GM21825 (cell line): ENCODE measurements around the gene RAPH1.

Experiments used
- ATAC-seq: cut with Tn5 transposase; IDR thresholded peaks from one replicate; pipeline ENCODE4 v1.9.1; 2021; ENCODE audit warnings: mild to moderate bottlenecking, moderate library complexity; ENCODE audit not compliant: unreplicated experiment

RAPH1 gene

GRCh38 chr2:203366639-203367466, 168.2 kb downstream of the RAPH1 start:
- no peak for ATAC-seq

GRCh38 chr2:203361922-203362321, 173.2 kb downstream of the RAPH1 start:
- no peak for ATAC-seq

GRCh38 chr2:203361495-203361894, 173.6 kb downstream of the RAPH1 start:
- no peak for ATAC-seq

- peak; percentile 71 for ATAC-seq
Measured at GRCh38 chr2:203360833-203361430, 174.2 kb downstream of the RAPH1 start.

- ATAC-seq: no peak
Measured at GRCh38 chr2:203359450-203359849, 175.7 kb downstream of the RAPH1 start.

GRCh38 chr2:203354966-203355365, 180.1 kb downstream of the RAPH1 start:
- ATAC-seq: no peak

- no peak for ATAC-seq
Measured at GRCh38 chr2:203352604-203353255, 182.4 kb downstream of the RAPH1 start.

- ATAC-seq: no peak
Measured at GRCh38 chr2:203347375-203347774, 187.7 kb downstream of the RAPH1 start.

- no peak for ATAC-seq
Measured at GRCh38 chr2:203346612-203347011, 188.5 kb downstream of the RAPH1 start.

GRCh38 chr2:203344667-203345066, 190.4 kb downstream of the RAPH1 start:
- no peak for ATAC-seq
